SK-N-SH (cell line): ENCODE results near the gene BRCA2. TPM values are rescaled to one million over a fixed set of nuclear protein-coding genes. Genes with fewer than 3 reads are reported as not detected.

Experiments
- CTCF ChIA-PET: fragments of 300-600, 350-600 bp; formaldehyde crosslinking; extraction: SDS; loops from one replicate; lab custom pipeline; 2021; lab: Yijun Ruan, JAX
- POLR2A ChIA-PET: fragments of 350-600 bp; sonication (Branson Sonifier 250); formaldehyde crosslinking; extraction: SDS; loops from one replicate; lab custom pipeline; 2020; ENCODE audit warnings: antibody characterized with exemption, inconsistent platforms; lab: Yijun Ruan, JAX
- DNase-seq: peaks from one replicate; pipeline ENCODE4 v3.0.0; 2012
- H2AFZ ChIP-seq: fragments of 200-600 bp; sonication (generic); 2 replicates; pipeline ENCODE4 v1.8.1; 2016; ENCODE audit warnings: antibody characterized with exemption, mild to moderate bottlenecking, low read depth
- H3F3A ChIP-seq: fragments of 200-600 bp; sonication (generic); replicated peaks from 2 replicates; pipeline ENCODE3; 2016; ENCODE audit warnings: antibody characterized with exemption, mild to moderate bottlenecking; ENCODE audit not compliant: insufficient read depth
- H3K27ac ChIP-seq, 2 experiments: fragments of 200-500 bp in 1 of 2; fragments of 200-600 bp in 1 of 2; sonication (Bioruptor generic) in 1 of 2; sonication (generic), shearing (Covaris generic) in 1 of 2; 2 replicates each; pipeline versions ENCODE4 v1.5.1 to v1.6.1; 2014 to 2016; ENCODE audit warnings: low read depth in 2 of 2, inconsistent platforms in 1 of 2, low read length in 1 of 2, mild to moderate bottlenecking in 1 of 2, mixed read lengths in 1 of 2
- H3K27me3 ChIP-seq: fragments of 200-600 bp; sonication (generic), shearing (Covaris generic); 2 replicates; pipeline ENCODE4 v1.6.1; 2016; ENCODE audit warnings: mixed run types; ENCODE audit not compliant: insufficient read depth
- H3K36me3 ChIP-seq, 2 experiments: fragments of 200-500 bp in 1 of 2; fragments of 200-600 bp in 1 of 2; sonication (Bioruptor generic) in 1 of 2; sonication (generic) in 1 of 2; replicated peaks in 1 of 2; 2 replicates each; pipeline versions ENCODE3 to v1.5.1; 2014 to 2016; ENCODE audit warnings: low read length in 1 of 2, mild to moderate bottlenecking in 1 of 2; ENCODE audit not compliant: insufficient read depth in 2 of 2, control insufficient read depth in 1 of 2
- H3K4me1 ChIP-seq, 2 experiments: fragments of 200-500 bp in 1 of 2; fragments of 200-600 bp in 1 of 2; sonication (Bioruptor generic) in 1 of 2; sonication (generic), shearing (Covaris generic) in 1 of 2; 2 replicates each; pipeline versions ENCODE4 v1.5.1 to v1.6.1; 2014 to 2016; ENCODE audit warnings: low read depth in 1 of 2, low read length in 1 of 2, mixed run types in 1 of 2; ENCODE audit not compliant: insufficient read depth in 2 of 2, control insufficient read depth in 1 of 2
- H3K4me2 ChIP-seq: fragments of 200-600 bp; sonication (generic), shearing (Covaris generic); 2 replicates; pipeline ENCODE4 v1.6.1; 2017; ENCODE audit warnings: mixed run types
- H3K4me3 ChIP-seq, 2 experiments: fragments of 200-500 bp in 1 of 2; fragments of 200-600 bp in 1 of 2; sonication (Bioruptor generic) in 1 of 2; sonication (generic), shearing (Covaris generic) in 1 of 2; 2 replicates each; pipeline versions ENCODE4 v1.5.1 to v1.8.1; 2014 to 2016; ENCODE audit warnings: low read depth in 2 of 2, inconsistent platforms in 1 of 2, low read length in 1 of 2, mild to moderate bottlenecking in 1 of 2, mixed read lengths in 1 of 2, moderate library complexity in 1 of 2
- H3K79me2 ChIP-seq: fragments of 200-600 bp; sonication (generic); 2 replicates; pipeline ENCODE4 v1.8.1; 2017; ENCODE audit warnings: mild to moderate bottlenecking; ENCODE audit not compliant: insufficient read depth
- H3K9ac ChIP-seq: fragments of 200-600 bp; sonication (generic); 2 replicates; pipeline ENCODE4 v1.6.1; 2017; ENCODE audit warnings: mixed run types
- H3K9me2 ChIP-seq: fragments of 200-600 bp; sonication (generic); 2 replicates; pipeline ENCODE4 v1.6.1; 2017; ENCODE audit warnings: mixed run types
- H3K9me3 ChIP-seq: fragments of 200-600 bp; sonication (generic); 2 replicates; pipeline ENCODE4 v1.6.1; 2017; ENCODE audit warnings: mixed run types, mild to moderate bottlenecking, moderate library complexity
- H4K20me1 ChIP-seq: fragments of 200-600 bp; sonication (generic); 2 replicates; pipeline ENCODE4 v1.6.1; 2017; ENCODE audit warnings: mild to moderate bottlenecking, mixed run types; ENCODE audit not compliant: insufficient read depth
- CHD2 ChIP-seq: fragments of 150-350 bp; IDR thresholded peaks from 2 replicates; pipeline ENCODE4 v1.6.1; 2018; ENCODE audit warnings: low read length; ENCODE audit not compliant: partially characterized antibody
- ELF1 ChIP-seq: IDR thresholded peaks from 2 replicates; pipeline ENCODE4 v1.4.0; 2012
- EZH2phosphoT487 ChIP-seq: fragments of 200-600 bp; sonication (generic); IDR thresholded peaks from 2 replicates; pipeline ENCODE4 v1.6.1; 2017; ENCODE audit warnings: low read depth, mixed run types, mild to moderate bottlenecking, antibody characterized with exemption, moderate library complexity, borderline replicate concordance
- FOXJ3 ChIP-seq: sonication (generic); formaldehyde crosslinking; IDR thresholded peaks from 2 replicates; pipeline ENCODE4 v1.5.1; 2020; ENCODE audit warnings: mild to moderate bottlenecking, missing genetic modification reagents
- FOXM1 ChIP-seq: IDR thresholded peaks from 2 replicates; pipeline ENCODE4 v1.4.0; 2012; ENCODE audit warnings: low read depth, mild to moderate bottlenecking
- GABPA ChIP-seq: IDR thresholded peaks from 2 replicates; pipeline ENCODE4 v1.4.0; 2012; ENCODE audit warnings: low read depth, mild to moderate bottlenecking
- JUND ChIP-seq: IDR thresholded peaks from 2 replicates; pipeline ENCODE4 v1.4.0; 2012
- NFIC ChIP-seq: IDR thresholded peaks from 2 replicates; pipeline ENCODE4 v1.4.0; 2012; ENCODE audit warnings: borderline replicate concordance
- POLR2AphosphoS5 ChIP-seq: IDR thresholded peaks from 2 replicates; pipeline ENCODE4 v1.6.1; 2012; ENCODE audit warnings: low read depth, low read length
- RFX5 ChIP-seq: IDR thresholded peaks from 2 replicates; pipeline ENCODE4 v1.6.1; 2012; ENCODE audit warnings: mild to moderate bottlenecking, improper control_type of control experiment, low read length
- RXRA ChIP-seq: IDR thresholded peaks from 2 replicates; pipeline ENCODE4 v1.4.0; 2012; ENCODE audit warnings: low read depth, mild to moderate bottlenecking, borderline replicate concordance
- SIN3A ChIP-seq: IDR thresholded peaks from 2 replicates; pipeline ENCODE4 v1.6.1; 2012; ENCODE audit warnings: low read depth, mild to moderate bottlenecking, low read length, moderate library complexity, borderline replicate concordance
- TAF1 ChIP-seq: IDR thresholded peaks from 2 replicates; pipeline ENCODE4 v1.6.1; 2012; ENCODE audit warnings: low read depth, mild to moderate bottlenecking, low read length, moderate library complexity, borderline replicate concordance
- TCF12 ChIP-seq: IDR thresholded peaks from 2 replicates; pipeline ENCODE4 v1.4.0; 2012
- TEAD4 ChIP-seq: IDR thresholded peaks from 2 replicates; pipeline ENCODE4 v1.4.0; 2012; ENCODE audit warnings: mild to moderate bottlenecking, borderline replicate concordance; ENCODE audit not compliant: insufficient read depth
- WGBS: methylation state at CpG from one replicate; pipeline ENCODE4 v1.1.6; 2017; ENCODE audit warnings: low lambda C conversion rate; 5-methylcytosine and 5-hydroxymethylcytosine counted together
- polyA plus RNA-seq, 3 experiments: library from polyadenylated mRNA; depleted of rRNA; stranded (reverse); fragments of >200 nt; gene quantifications; 2 replicates each; pipeline ENCODE4 v1.2.3, GENCODE V29; 2012
- TF ChIP-seq, protein P1 (sequence below): fragments of 150-350 bp; IDR thresholded peaks from 2 replicates; pipeline ENCODE4 v1.6.1; 2016; ENCODE audit warnings: mild to moderate bottlenecking, low read depth, low read length
- TF ChIP-seq, protein P2 (sequence below): IDR thresholded peaks from 2 replicates; pipeline ENCODE4 v1.4.0; 2012; ENCODE audit warnings: low read depth
- TF ChIP-seq, protein P3 (sequence below): IDR thresholded peaks from 2 replicates; pipeline ENCODE4; 2012
- TF ChIP-seq, protein P4 (sequence below): IDR thresholded peaks from 2 replicates; pipeline ENCODE4 v1.4.0; 2012; ENCODE audit warnings: low read depth, borderline replicate concordance
- TF ChIP-seq, protein P5 (sequence below): IDR thresholded peaks from 2 replicates; pipeline ENCODE4 v1.4.0; 2012; ENCODE audit warnings: low read depth, borderline replicate concordance

BRCA2 gene
- polyA plus RNA-seq, 1 of the 3 experiments (the other 2 are of a cell fraction): 1.6 TPM

DNA sequence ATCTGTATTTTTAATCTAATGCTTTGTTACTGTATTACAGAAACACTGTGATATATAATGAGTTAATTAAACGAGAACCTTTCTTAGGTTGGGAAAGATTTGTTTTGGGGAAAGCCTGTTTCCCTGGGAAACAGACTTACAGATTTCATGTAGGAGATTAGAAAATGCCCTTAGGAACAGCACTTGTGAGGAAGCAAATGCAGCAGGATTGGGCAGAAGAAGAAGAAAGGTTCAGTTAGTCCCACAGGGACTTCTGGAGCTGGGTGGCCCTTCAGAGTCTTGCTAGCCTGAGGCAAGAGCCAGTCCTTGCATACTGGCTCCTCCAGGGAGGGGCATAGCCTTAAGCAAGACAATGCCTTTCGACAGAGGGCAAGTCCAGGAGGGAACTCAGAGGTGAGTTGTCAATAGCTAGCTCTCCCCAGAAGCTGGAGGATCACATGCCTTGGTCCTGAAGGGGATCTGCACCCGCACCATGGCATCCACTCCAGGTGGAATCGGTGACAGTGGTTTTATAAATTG is 75.9 kb downstream of the BRCA2 start (continued):
- TF ChIP-seq, protein P1, sequence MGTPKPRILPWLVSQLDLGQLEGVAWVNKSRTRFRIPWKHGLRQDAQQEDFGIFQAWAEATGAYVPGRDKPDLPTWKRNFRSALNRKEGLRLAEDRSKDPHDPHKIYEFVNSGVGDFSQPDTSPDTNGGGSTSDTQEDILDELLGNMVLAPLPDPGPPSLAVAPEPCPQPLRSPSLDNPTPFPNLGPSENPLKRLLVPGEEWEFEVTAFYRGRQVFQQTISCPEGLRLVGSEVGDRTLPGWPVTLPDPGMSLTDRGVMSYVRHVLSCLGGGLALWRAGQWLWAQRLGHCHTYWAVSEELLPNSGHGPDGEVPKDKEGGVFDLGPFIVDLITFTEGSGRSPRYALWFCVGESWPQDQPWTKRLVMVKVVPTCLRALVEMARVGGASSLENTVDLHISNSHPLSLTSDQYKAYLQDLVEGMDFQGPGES: no peak
- no peak for TF ChIP-seq TCF12
- no peak for TF ChIP-seq POLR2AphosphoS5
- TF ChIP-seq RXRA: no peak
- TF ChIP-seq, protein P2, sequence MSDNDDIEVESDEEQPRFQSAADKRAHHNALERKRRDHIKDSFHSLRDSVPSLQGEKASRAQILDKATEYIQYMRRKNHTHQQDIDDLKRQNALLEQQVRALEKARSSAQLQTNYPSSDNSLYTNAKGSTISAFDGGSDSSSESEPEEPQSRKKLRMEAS: no peak
- TF ChIP-seq NFIC: no peak
- no peak for TF ChIP-seq FOXJ3

DNA sequence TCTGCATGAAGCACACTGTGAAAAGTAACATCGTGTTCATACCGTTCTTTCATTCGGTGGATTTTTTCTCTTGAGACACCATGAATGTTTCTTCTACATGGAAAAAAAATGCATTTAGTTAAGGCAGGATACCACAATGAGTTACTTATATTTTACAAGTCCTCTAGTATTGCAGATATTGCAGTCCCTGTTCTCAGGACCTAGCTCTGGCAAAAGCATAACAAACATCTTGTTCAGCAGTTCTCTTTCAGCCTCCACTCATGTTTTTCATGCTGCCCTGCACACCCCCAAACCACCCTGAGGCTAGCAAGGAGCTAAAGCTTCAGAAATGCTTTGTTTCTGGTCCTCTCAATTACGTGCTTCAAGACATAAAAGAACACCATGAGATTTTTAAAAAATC is 87.8 kb downstream of the BRCA2 start:
- no peak overlapping the region for H3K4me2 ChIP-seq
- no peak overlapping the region for H3K4me3 ChIP-seq
- H3K27ac ChIP-seq: no peak overlapping the region
- H3K36me3 ChIP-seq: peaks cover 2 to 11% of the 10 kb centered on the region in 2 experiments
- H3K9me3 ChIP-seq: no peaks in the 10 kb centered on the region
- POLR2A ChIA-PET: no interaction called here
- H3F3A ChIP-seq: no peaks in the 10 kb centered on the region
- H3K27me3 ChIP-seq: no peaks in the 10 kb centered on the region
- no peak for DNase-seq
- 98% methylated on average over 4 of the region's 4 CpGs for WGBS
- H2AFZ ChIP-seq: no peak overlapping the region
- H3K79me2 ChIP-seq: no peaks in the 10 kb centered on the region
- H4K20me1 ChIP-seq: no peaks in the 10 kb centered on the region
- TF ChIP-seq JUND (no peak), CHD2 (no peak), ELF1 (no peak), EZH2phosphoT487 (no peak)
- TF ChIP-seq, protein P3, sequence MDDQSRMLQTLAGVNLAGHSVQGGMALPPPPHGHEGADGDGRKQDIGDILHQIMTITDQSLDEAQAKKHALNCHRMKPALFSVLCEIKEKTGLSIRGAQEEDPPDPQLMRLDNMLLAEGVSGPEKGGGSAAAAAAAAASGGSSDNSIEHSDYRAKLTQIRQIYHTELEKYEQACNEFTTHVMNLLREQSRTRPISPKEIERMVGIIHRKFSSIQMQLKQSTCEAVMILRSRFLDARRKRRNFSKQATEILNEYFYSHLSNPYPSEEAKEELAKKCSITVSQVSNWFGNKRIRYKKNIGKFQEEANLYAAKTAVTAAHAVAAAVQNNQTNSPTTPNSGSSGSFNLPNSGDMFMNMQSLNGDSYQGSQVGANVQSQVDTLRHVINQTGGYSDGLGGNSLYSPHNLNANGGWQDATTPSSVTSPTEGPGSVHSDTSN: no peak
- H3K4me1 ChIP-seq: no peaks in the 10 kb centered on the region
- no peaks in the 10 kb centered on the region for H3K9me2 ChIP-seq
- H3K9ac ChIP-seq: no peak overlapping the region
- CTCF ChIA-PET: no interaction called here

DNA sequence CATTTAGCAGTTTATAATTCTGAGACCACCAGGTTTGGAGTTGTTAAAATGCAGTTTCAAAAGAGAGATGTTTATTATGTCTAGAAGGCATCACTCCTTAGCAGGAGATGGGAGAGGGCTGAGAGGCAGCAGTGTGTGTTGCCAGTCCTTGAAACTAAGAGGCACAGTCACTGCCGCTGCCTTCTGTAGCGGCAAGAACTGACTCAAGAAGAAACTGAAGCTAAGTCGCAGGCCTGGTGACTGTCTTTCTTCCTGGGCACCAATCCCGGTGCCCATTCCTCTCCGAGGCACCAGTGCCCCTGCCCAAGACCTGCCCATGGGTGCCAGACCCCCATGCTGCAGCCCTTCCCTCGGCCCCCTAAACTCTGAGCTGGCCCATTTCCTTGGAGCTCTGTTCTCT is 92.5 kb downstream of the BRCA2 start:
- Histone ChIP-seq H4K20me1 (no peaks in the 10 kb centered on the region), H3K27me3 (no peaks in the 10 kb centered on the region), H3K27ac (no peak overlapping the region), H3K79me2 (no peaks in the 10 kb centered on the region), H3K36me3 (no peaks in the 10 kb centered on the region), H3F3A (no peaks in the 10 kb centered on the region), H3K4me1 (no peaks in the 10 kb centered on the region; a peak in 1 of 4 replicates), H3K9ac (no peak overlapping the region), H3K9me3 (no peaks in the 10 kb centered on the region), H2AFZ (no peak overlapping the region), H3K4me3 (no peak overlapping the region), H3K9me2 (no peaks in the 10 kb centered on the region), H3K4me2 (no peak overlapping the region)
- POLR2A ChIA-PET: no interaction called here
- 80% methylated on average over 3 of the region's 6 CpGs for WGBS
- CTCF ChIA-PET: no interaction called here
- no peak for DNase-seq
- TF ChIP-seq JUND (no peak), SIN3A (no peak), TEAD4 (no peak), ELF1 (no peak), GABPA (no peak), FOXM1 (no peak), TAF1 (no peak), RXRA (no peak), RFX5 (no peak)
- TF ChIP-seq, protein P3: no peak
- TF ChIP-seq, protein P4, sequence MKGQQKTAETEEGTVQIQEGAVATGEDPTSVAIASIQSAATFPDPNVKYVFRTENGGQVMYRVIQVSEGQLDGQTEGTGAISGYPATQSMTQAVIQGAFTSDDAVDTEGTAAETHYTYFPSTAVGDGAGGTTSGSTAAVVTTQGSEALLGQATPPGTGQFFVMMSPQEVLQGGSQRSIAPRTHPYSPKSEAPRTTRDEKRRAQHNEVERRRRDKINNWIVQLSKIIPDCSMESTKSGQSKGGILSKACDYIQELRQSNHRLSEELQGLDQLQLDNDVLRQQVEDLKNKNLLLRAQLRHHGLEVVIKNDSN: no peak
- TF ChIP-seq, protein P5, sequence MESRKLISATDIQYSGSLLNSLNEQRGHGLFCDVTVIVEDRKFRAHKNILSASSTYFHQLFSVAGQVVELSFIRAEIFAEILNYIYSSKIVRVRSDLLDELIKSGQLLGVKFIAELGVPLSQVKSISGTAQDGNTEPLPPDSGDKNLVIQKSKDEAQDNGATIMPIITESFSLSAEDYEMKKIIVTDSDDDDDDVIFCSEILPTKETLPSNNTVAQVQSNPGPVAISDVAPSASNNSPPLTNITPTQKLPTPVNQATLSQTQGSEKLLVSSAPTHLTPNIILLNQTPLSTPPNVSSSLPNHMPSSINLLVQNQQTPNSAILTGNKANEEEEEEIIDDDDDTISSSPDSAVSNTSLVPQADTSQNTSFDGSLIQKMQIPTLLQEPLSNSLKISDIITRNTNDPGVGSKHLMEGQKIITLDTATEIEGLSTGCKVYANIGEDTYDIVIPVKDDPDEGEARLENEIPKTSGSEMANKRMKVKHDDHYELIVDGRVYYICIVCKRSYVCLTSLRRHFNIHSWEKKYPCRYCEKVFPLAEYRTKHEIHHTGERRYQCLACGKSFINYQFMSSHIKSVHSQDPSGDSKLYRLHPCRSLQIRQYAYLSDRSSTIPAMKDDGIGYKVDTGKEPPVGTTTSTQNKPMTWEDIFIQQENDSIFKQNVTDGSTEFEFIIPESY: no peak
